Measurements from ENCODE around the gene NRROS.
"Not testable (repeated sequence)": the region's sequence is repeated elsewhere in the genome, so short reads cannot be mapped to it uniquely, and the experiment has no call there.

Gene NRROS

GRCh38 chr3:196627918-196628231 is 11.6 kb upstream of the NRROS start:
- FAIRE-seq (no peak), DNase-seq (ENCODE audit: insufficient read length) (no peak)
- no peak for TF ChIP-seq POLR2A (IDR thresholded peaks at IDR 0.05; ENCODE audit: low read depth, low read length)
- TF ChIP-seq TAF1 (IDR thresholded peaks at IDR 0.05; ENCODE audit: borderline replicate concordance, low read depth, low read length): no peak
- TF ChIP-seq POLR2AphosphoS5 (IDR thresholded peaks at IDR 0.05; ENCODE audit: low read depth, low read length): no peak

- no peak for TF ChIP-seq POLR2A (IDR thresholded peaks at IDR 0.05; ENCODE audit: low read depth, low read length)
- TF ChIP-seq TAF1 (IDR thresholded peaks at IDR 0.05; ENCODE audit: borderline replicate concordance, low read depth, low read length): no peak
- TF ChIP-seq POLR2AphosphoS5 (IDR thresholded peaks at IDR 0.05; ENCODE audit: low read depth, low read length): no peak
- DNase-seq (ENCODE audit: insufficient read length): no peak
- FAIRE-seq: no peak
These were observed 10.3 kb upstream of the NRROS start for GRCh38 chr3:196629228-196629627.

GRCh38 chr3:196631682-196632045 is 7.8 kb upstream of the NRROS start:
- TF ChIP-seq POLR2A (IDR thresholded peaks at IDR 0.05; ENCODE audit: low read depth, low read length) (no peak), TAF1 (IDR thresholded peaks at IDR 0.05; ENCODE audit: borderline replicate concordance, low read depth, low read length) (no peak), POLR2AphosphoS5 (IDR thresholded peaks at IDR 0.05; ENCODE audit: low read depth, low read length) (no peak)
- FAIRE-seq (no peak), DNase-seq (ENCODE audit: insufficient read length) (no peak)

GRCh38 chr3:196632046-196632751 is 7.3 kb upstream of the NRROS start:
- FAIRE-seq (peak; percentile 86), DNase-seq (ENCODE audit: insufficient read length) (peak; percentile 86)
- peak; percentile 57 for TF ChIP-seq POLR2AphosphoS5 (IDR thresholded peaks at IDR 0.05; ENCODE audit: low read depth, low read length)
- TF ChIP-seq POLR2A (IDR thresholded peaks at IDR 0.05; ENCODE audit: low read depth, low read length): peak; percentile 77
- peak; percentile 82 for TF ChIP-seq TAF1 (IDR thresholded peaks at IDR 0.05; ENCODE audit: borderline replicate concordance, low read depth, low read length)

GRCh38 chr3:196633555-196634151 is 5.8 kb upstream of the NRROS start:
- FAIRE-seq: no peak

GRCh38 chr3:196634224-196634623 is 5.3 kb upstream of the NRROS start:
- TF ChIP-seq POLR2A (IDR thresholded peaks at IDR 0.05; ENCODE audit: low read depth, low read length): no peak
- TF ChIP-seq POLR2AphosphoS5 (IDR thresholded peaks at IDR 0.05; ENCODE audit: low read depth, low read length): no peak
- TF ChIP-seq TAF1 (IDR thresholded peaks at IDR 0.05; ENCODE audit: borderline replicate concordance, low read depth, low read length): no peak
- FAIRE-seq: peak; percentile 68
- DNase-seq (ENCODE audit: insufficient read length): no peak

More at GRCh38 chr3:196633555-196634151, 5.8 kb upstream of the NRROS start:
- TF ChIP-seq POLR2AphosphoS5 (IDR thresholded peaks at IDR 0.05; ENCODE audit: low read depth, low read length) (no peak), POLR2A (IDR thresholded peaks at IDR 0.05; ENCODE audit: low read depth, low read length) (no peak), TAF1 (IDR thresholded peaks at IDR 0.05; ENCODE audit: borderline replicate concordance, low read depth, low read length) (no peak)
- no peak for DNase-seq (ENCODE audit: insufficient read length)

GRCh38 chr3:196634829-196635228 is 4.7 kb upstream of the NRROS start:
- FAIRE-seq (no peak), DNase-seq (ENCODE audit: insufficient read length) (no peak)
- TF ChIP-seq POLR2AphosphoS5 (IDR thresholded peaks at IDR 0.05; ENCODE audit: low read depth, low read length): no peak
- no peak for TF ChIP-seq TAF1 (IDR thresholded peaks at IDR 0.05; ENCODE audit: borderline replicate concordance, low read depth, low read length)
- no peak for TF ChIP-seq POLR2A (IDR thresholded peaks at IDR 0.05; ENCODE audit: low read depth, low read length)

GRCh38 chr3:196636369-196637349 is 2.8 kb upstream of the NRROS start:
- FAIRE-seq (no peak), DNase-seq (ENCODE audit: insufficient read length) (no peak)
- no peak for TF ChIP-seq POLR2AphosphoS5 (IDR thresholded peaks at IDR 0.05; ENCODE audit: low read depth, low read length)
- no peak for TF ChIP-seq POLR2A (IDR thresholded peaks at IDR 0.05; ENCODE audit: low read depth, low read length)
- TF ChIP-seq TAF1 (IDR thresholded peaks at IDR 0.05; ENCODE audit: borderline replicate concordance, low read depth, low read length): no peak

- FAIRE-seq; DNase-seq (ENCODE audit: insufficient read length): not testable (repeated sequence)
These were observed 1.6 kb upstream of the NRROS start for GRCh38 chr3:196637941-196638340.

GRCh38 chr3:196638861-196639482 is 522 bp upstream of the NRROS start:
- no peak for DNase-seq (ENCODE audit: insufficient read length)
- TF ChIP-seq TAF1 (IDR thresholded peaks at IDR 0.05; ENCODE audit: borderline replicate concordance, low read depth, low read length): no peak
- no peak for TF ChIP-seq POLR2A (IDR thresholded peaks at IDR 0.05; ENCODE audit: low read depth, low read length)
- no peak for TF ChIP-seq POLR2AphosphoS5 (IDR thresholded peaks at IDR 0.05; ENCODE audit: low read depth, low read length)
- FAIRE-seq: peak; percentile 42

GRCh38 chr3:196640297-196641018 is 964 bp downstream of the NRROS start:
- no peak for DNase-seq (ENCODE audit: insufficient read length)
- FAIRE-seq: peak; percentile 54
- TF ChIP-seq POLR2AphosphoS5 (IDR thresholded peaks at IDR 0.05; ENCODE audit: low read depth, low read length) (no peak), POLR2A (IDR thresholded peaks at IDR 0.05; ENCODE audit: low read depth, low read length) (no peak), TAF1 (IDR thresholded peaks at IDR 0.05; ENCODE audit: borderline replicate concordance, low read depth, low read length) (no peak)

Measured in GM12892 (cell line).